Fibroblast of villous mesenchyme (primary cell): Measurements from ENCODE around the gene EDNRA. TPM values are rescaled to one million over a fixed set of nuclear protein-coding genes. Genes with fewer than 3 reads are reported as not detected.

Experiments
- DNase-seq: peaks from one replicate; pipeline ENCODE4 v3.0.0-alpha.2; 2010; ENCODE audit warnings: low read depth
- H3K4me3 ChIP-seq: 2 replicates; pipeline ENCODE4 v1.5.1; 2011; ENCODE audit warnings: low read depth, mild to moderate bottlenecking, low read length
- CTCF ChIP-seq: IDR thresholded peaks from 2 replicates; pipeline ENCODE4 v1.5.1; 2012; ENCODE audit warnings: low read depth, mild to moderate bottlenecking, low read length; ENCODE audit not compliant: insufficient read depth
- total RNA-seq: library from RNA; depleted of rRNA; stranded (reverse); fragments of >200 nt; gene quantifications from 2 replicates; pipeline ENCODE4 v1.2.3, GENCODE V29; 2012

The EDNRA gene
- total RNA-seq, 1 donor, result 0.86 TPM

- no peak for TF ChIP-seq CTCF
- no peak overlapping the region for H3K4me3 ChIP-seq
- DNase-seq, result no peak
Measured at GRCh38 chr4:147587041-147587440, 106.1 kb downstream of the EDNRA start.

- TF ChIP-seq CTCF, result no peak
- no peak overlapping the region for H3K4me3 ChIP-seq
- DNase-seq, result no peak
Measured at GRCh38 chr4:147589586-147589985, 108.7 kb downstream of the EDNRA start.

- DNase-seq, result peak; percentile 66
- peak; percentile 87 for TF ChIP-seq CTCF
- no peak overlapping the region for H3K4me3 ChIP-seq
Measured at GRCh38 chr4:147590249-147590920, 109.5 kb downstream of the EDNRA start.

GRCh38 chr4:147591106-147591505, 110.2 kb downstream of the EDNRA start:
- no peak for TF ChIP-seq CTCF
- DNase-seq, result peak; percentile 58
- H3K4me3 ChIP-seq, result no peak overlapping the region

GRCh38 chr4:147594107-147594506, 113.2 kb downstream of the EDNRA start:
- no peak for DNase-seq
- no peak overlapping the region for H3K4me3 ChIP-seq
- no peak for TF ChIP-seq CTCF

Other genes with a start within 250 kb of the EDNRA start
- 27.7 and 44.9 TPM in 2 replicates for gene TMEM184C, start 136.3 kb downstream of the EDNRA start, total RNA-seq
- gene PRMT9, start 203.1 kb downstream of the EDNRA start, total RNA-seq, result 11.2 and 11.3 TPM in 2 replicates